GM10847 (cell line): ENCODE results near the gene ITGAV.

Experiments used
- POLR2A ChIP-seq: IDR thresholded peaks from 2 replicates; pipeline ENCODE4 v1.6.1; 2011; ENCODE audit not compliant: insufficient read length; ENCODE audit errors: extremely low read depth

Gene ITGAV

DNA sequence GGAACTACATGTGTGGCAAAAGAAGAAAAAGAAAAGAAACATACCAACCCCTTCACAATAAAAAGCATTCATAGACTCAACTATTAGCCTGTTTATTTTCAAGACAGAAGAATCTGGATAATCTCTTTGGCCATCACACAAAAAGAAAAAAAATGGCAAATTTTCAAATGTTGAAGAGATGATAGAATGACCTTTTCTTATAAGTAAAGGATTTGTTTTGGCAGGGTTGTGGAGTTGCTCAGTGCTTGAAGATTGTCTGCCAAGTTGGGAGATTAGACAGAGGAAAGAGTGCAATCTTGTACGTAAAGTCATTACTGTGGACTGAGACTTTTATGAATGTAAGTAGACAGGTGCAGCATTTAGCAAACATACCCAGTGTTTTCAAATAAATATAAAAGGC is 85.5 kb downstream of the ITGAV start:
- TF ChIP-seq POLR2A, result no peak

DNA sequence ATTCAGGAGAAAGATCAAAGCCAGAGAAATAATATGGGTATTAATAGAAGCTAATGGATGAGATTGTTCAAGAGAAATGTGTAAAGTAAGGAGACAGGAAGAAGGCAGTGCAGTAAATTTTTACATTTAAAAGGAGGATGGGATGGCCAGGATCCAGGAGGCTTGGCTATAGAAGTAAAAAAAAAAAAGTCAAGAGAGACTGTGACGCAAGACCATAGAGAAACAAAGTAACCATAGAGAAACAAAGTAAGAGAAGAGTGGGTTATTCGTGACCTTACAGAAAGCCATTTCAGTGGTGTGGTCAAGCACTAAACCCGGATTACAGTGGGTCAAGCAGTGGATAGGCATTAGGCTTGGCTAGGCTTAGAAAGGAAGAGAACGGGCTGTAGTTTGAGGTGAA is 93.5 kb downstream of the ITGAV start:
- no peak for TF ChIP-seq POLR2A

DNA sequence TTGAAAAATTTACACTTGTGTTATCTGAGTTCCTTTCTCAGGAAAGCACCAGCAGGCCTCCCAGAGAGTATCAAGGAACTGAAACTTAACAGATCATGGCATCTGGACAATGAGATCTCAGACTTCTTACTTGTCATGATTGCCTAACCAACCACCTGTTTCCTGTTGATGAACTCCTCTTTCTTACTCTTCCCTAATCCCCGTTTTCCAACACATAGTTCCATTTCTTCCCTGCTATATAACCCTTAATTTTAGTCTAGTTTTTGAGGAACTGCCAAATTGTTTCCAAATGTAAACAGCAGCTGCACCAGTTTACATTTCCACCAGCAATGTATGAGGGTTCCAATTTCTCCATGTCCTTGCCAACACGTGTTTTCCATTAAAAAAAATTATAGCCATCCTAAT is 98.0 kb downstream of the ITGAV start:
- no peak for TF ChIP-seq POLR2A

DNA sequence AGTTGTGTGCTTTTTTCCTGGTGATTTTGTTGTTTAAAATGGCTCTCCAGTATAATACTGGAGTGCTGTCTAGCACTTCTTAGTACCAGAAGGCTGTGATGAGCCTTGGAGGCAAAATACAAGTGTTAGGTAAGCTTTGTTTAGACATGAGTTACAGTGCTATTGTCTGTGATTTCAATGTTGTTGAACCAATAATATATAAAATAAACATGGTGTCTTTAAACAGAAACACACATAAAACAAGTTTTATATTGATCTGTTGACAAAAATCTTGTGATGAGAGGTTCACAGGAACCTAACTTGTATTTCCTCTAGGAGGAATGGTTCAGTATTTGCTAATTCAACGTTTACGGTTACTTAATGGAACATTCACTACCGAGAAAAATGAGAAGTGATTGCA is 99.0 kb downstream of the ITGAV start:
- no peak for TF ChIP-seq POLR2A

DNA sequence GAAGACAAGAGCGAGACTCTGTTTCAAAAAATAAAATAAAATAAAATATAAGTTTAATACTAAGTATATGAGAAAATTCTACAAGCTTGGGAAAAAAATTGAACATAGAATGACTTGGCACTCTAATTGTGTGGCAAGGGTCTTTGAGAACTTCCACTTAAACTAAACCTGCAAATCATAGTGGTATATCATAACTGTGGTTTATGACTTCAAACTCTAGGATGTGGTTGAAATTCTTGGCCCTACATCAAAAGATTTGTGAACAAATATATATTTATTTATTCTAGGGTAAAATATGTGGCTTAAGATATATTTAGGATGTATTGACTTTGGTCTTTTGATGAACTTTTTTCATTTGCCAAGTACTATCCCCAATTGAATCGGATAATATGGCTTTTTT is 100.9 kb downstream of the ITGAV start:
- no peak for TF ChIP-seq POLR2A

DNA sequence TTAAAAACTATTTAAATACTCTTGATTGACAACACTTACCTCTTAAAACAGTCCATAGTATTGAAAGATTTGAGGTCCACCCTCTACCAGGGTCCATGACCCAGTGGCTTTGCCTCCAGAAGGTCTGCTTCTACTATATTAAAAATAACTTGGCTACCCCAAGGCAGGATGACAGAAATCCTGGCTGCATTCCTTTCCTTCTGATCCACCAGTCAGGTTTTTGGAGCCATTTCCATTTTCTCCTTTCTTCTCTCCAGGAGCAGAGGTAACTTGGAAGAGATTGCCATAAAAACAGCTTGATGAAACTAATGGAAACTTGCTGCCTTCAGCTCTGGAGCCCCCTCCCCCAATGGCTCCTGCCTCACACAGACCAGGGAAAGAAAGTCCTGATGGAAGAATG is 101.4 kb downstream of the ITGAV start:
- TF ChIP-seq POLR2A, result no peak

DNA sequence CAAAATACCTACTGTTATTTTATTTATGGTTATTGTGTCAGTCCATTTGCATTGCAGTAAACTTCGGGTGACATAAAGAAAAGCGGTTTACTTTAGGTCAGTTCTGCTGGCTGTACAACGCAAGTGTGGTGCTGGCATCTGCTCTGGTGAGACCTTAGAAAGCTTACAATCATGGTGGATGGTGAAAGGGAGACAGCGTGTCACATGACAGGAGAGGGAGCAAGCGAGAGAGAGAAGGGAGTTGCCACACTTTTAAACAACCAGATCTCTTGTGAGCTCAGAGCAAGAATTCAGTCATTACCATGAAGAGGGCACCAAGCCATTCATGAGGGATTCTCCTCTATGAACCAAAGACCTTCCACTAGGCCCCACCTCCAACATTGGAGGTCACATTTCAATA is 102.0 kb downstream of the ITGAV start:
- no peak for TF ChIP-seq POLR2A

DNA sequence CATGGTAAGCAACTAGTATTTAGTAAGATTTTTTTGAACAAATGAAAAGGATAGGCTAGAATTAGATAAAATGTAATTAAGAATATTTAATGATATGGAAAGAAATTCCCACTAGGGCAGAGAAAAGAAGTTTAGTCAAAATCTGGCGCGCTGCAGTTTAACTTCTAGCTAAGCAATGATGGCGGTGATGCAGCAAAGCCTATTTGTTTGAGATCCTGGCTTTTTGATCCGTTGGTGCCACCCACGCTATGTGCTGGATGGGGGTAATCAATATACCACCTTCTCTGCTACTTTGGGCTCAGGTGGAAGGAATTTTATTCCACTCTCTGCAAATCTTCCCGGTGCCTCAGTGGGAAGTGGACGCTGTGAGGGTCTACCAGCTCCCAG is 103.6 kb downstream of the ITGAV start:
- TF ChIP-seq POLR2A, result no peak

DNA sequence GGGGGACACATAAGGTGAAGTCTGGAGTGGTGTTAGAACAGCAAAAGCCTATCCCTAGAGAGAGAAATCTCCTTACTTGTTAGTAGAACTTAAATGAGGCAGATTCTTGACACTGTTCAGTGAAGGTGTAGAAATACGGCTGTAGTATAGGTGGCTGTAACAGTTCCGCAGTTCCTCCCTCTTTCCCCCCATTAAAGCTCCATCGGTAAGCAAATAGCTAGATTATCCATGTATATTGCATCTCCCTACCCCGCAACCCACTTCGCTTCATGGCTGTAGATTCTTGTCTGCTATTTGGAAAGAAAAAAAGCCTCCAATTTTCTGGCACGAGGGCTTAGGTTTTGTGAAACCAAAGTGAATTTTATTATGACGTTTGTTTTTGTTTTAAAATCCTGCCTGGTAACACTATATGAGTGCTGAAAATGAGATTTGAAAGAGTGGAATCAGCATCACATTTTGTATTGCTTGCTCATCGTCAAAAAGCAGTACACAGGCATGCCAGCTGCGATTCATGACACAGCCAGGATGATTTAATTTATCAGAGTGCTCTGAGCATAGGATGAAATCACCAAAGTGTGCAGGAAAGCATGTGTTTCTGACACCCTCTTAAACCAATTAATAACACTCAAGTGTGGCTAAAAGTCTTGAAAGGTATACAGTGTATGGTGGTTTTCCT is 105.4 kb downstream of the ITGAV start:
- no peak for TF ChIP-seq POLR2A

DNA sequence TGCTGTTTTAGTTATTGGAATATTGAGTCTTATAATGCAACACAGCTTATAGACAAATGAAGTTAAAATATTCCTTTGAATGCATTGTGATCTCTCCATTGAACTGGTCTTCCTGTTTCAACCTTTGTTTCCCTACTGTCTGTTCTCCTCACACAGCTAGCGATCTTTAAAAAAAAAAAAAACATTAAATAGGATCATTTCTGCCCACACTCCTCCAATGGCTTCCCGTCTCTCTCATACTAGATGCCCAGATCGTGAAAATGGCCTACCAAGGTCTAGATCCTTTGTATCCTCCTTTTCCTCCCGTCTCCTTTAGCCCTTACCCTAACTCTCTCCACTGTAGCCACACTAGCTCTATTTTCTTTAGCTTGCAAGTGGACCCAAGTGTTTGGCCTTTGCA is 106.4 kb downstream of the ITGAV start:
- TF ChIP-seq POLR2A, result no peak

DNA sequence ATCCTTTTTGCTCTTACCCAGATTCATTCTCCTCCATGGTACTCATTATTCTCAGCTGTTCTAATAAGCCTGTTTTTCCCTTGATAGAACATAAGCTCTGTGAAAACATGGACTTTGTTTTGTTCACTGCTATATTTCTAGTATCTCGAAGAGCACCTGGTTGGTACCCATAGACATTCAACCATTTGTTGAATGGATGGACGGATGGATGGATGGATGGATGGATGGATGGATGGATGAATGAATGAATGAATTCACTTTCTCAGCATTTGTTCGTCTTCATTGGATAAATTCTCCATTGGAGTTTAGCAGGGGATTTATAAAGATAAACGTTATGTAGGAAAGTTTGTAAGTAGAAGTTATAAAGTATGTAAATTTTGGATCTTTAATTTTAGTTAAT is 106.9 kb downstream of the ITGAV start:
- no peak for TF ChIP-seq POLR2A

DNA sequence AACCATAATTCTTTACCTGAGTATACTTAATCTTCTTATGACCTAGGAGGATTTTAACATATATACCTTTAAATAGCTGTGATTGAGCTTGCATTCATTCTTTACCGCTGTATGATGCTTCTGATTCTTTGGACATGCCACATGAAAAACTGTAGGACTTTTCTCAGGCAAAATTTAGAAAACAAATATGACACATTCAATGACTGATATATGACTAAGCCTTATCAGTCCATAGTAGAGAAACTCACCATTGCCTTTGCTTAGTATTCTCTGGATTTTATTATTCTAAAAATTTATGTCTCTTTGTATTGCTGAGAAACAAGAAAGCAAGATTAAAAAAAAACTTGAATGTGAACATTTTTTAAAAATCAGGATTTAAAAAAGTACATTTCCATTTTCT is 107.7 kb downstream of the ITGAV start:
- TF ChIP-seq POLR2A, result no peak

DNA sequence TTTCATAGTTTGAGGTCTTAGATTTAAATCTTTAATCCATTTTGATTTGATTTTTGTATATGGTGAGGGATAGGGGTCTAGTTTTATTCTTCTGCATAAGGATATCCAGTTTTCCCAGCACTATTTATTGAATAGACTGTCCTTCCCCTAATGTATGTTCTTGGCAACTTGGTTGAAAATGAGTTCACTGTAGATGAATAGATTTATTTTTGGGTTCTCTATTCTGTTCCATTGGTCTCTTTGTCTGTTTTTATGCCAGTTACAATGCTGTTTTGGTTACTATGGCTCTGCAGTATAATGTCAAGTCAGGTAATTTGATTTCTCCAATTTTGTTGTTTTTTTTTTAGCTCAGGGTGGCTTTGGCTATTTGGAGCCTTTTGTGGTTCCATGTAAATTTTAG is 109.9 kb downstream of the ITGAV start:
- no peak for TF ChIP-seq POLR2A

DNA sequence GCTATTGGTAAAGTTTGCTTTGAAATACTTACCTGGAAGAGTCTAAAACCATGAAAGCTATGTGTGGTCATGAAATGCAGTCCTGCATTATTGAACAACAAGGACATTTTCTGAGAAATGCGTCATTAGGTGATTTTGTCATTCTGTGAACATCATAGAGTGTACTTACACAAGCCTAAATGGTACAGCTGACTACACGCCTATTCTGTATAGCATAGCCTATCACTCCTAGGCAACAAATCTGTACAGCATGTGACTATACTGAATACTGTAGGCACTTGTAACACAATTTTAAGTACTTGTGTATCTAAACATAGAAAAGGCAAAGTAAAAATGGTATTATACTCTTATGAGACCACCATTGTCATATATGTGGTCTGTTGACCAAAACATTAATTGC is 112.2 kb downstream of the ITGAV start:
- no peak for TF ChIP-seq POLR2A

DNA sequence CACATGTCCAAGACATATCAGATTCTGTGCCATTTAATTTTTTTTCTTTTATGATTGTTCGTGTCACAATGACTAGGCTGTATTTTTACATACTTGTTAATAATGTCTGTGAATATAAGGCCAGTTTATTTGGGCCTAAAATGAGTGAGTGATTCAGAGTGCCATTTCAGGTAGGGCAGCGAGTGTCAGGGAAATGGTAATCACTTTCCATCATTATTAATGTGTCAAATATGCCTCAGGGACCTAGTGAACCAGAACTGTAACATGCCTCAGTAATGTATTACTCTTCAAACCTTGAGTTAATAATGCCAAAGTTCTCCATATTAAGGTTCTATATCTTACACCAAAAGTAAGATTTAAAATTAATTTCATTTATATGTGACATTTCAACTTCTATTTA is 112.6 kb downstream of the ITGAV start:
- TF ChIP-seq POLR2A, result no peak

DNA sequence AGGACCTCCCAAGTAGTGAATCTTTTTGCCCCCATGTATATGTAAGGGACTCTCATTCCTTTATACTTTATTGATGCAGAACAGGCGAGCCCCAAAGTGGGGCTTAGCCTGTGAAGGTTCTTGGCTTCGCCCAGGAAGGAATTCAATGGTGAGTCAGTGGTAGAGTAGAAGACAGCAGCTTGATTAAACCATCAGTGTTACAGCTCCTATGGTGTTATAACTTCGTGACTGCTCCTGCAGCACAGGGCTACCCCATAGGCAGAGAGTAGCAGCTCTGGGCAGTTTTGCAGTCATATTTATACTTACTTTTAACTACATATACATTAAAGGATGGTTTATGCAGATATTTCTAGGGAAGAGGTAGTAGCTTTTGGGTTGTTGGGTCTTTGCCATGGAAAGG is 115.0 kb downstream of the ITGAV start:
- no peak for TF ChIP-seq POLR2A

DNA sequence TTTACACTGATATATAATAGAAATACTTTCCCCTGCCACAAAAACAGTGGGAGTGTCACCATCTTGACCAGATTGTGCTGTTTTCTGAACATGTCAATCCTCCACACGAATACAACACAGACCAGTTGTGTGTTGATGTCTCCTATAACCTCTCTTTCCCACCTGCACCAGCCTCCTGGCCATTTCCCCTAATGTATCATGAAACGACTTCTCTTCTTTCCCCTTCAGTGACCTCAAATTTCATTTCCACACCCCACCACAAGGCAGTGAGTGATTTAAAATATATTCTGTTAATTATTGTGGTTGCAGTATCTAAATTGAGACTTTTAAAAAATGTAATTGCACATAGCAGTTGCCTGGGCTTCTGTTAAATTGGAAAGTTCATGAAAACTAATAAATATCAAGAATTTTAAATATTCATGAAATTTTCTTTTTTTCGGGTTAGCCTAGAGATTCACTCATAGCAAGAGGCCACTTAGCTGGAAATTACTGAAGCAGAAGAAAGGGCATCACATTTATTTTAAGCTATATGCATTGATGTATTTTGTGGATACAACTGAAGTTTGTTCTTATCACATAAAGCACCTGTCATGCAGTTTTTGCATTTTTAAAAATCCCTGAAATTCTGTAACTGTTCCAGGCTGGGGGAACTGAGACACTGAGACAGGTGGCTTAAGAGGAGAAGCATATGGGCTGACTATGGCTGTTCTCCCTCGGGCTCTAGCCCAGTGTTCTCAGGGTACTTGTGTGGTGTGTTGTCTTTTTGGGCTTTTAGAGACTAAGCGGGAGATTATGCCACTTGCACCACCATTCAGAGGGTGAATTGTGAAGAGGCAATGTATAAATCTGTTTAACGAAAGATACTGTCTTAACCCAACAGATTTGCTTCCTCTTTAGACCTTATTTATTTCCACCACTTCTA is 119.9 kb downstream of the ITGAV start:
- no peak for TF ChIP-seq POLR2A

DNA sequence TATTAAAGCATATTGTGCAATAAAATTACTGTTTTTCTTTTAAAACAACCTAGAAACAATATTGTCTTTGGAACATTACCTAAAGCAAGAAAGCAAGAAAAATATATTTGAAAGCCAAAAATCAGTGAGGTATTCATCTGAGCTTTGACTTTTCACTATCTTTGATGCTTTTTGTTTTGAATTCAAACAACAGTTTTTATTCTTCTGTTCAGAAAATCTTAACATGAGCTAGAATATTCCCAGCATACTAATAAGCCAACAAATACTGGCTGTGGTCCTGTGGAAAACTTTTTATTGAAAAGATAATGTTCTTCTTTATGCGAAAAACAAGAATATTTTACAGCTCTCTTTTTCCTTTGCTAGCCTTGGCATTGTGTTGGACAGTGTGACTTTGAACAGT is 123.8 kb downstream of the ITGAV start:
- no peak for TF ChIP-seq POLR2A
